ENCODE data around the gene ENTHD1.
"Not testable (repeated sequence)": the region's sequence is repeated elsewhere in the genome, so short reads cannot be mapped to it uniquely, and the experiment has no call there.

Gene ENTHD1

GRCh38 chr22:39851606-39852315, 41.8 kb downstream of the ENTHD1 start:
- H3K27me3 ChIP-seq (ENCODE audit: low read depth, low read length) = peaks cover 37% of the 10 kb centered on the region
- no peaks in the 10 kb centered on the region for H3K36me3 ChIP-seq (replicated peaks; ENCODE audit: low read depth, low read length)
- H3K9me3 ChIP-seq (ENCODE audit: insufficient read depth, low read length) = no peaks in the 10 kb centered on the region
- TF ChIP-seq CTCF (IDR thresholded peaks at IDR 0.05; ENCODE audit: low read depth, low read length) (no peak), EZH2phosphoT487 (IDR thresholded peaks at IDR 0.05; ENCODE audit: low read depth) (no peak)
- no peak overlapping the region for H2AFZ ChIP-seq (ENCODE audit: low read depth, low read length)
- no peak overlapping the region for H3K4me3 ChIP-seq (ENCODE audit: low read length)
- H3K4me2 ChIP-seq (ENCODE audit: low read length) = no peak overlapping the region
- H3K79me2 ChIP-seq (ENCODE audit: low read length) = no peaks in the 10 kb centered on the region
- no peak overlapping the region for H3K9ac ChIP-seq (ENCODE audit: low read length)
- H4K20me1 ChIP-seq (ENCODE audit: insufficient read depth, low read length) = no peaks in the 10 kb centered on the region
- H3K4me1 ChIP-seq (ENCODE audit: low read length) = no peaks in the 10 kb centered on the region
- no peak overlapping the region for H3K27ac ChIP-seq (ENCODE audit: low read length)

GRCh38 chr22:39847477-39847876, 46.1 kb downstream of the ENTHD1 start:
- no peak overlapping the region for H2AFZ ChIP-seq (ENCODE audit: low read depth, low read length)
- H3K9me3 ChIP-seq (ENCODE audit: insufficient read depth, low read length) = no peaks in the 10 kb centered on the region
- peaks cover 30% of the 10 kb centered on the region for H3K27me3 ChIP-seq (ENCODE audit: low read depth, low read length)
- H3K27ac ChIP-seq (ENCODE audit: low read length) = no peak overlapping the region
- no peaks in the 10 kb centered on the region for H3K79me2 ChIP-seq (ENCODE audit: low read length)
- H3K9ac ChIP-seq (ENCODE audit: low read length) = no peak overlapping the region
- no peaks in the 10 kb centered on the region for H3K36me3 ChIP-seq (replicated peaks; ENCODE audit: low read depth, low read length)
- peaks cover 8% of the 10 kb centered on the region for H3K4me1 ChIP-seq (ENCODE audit: low read length)
- no peaks in the 10 kb centered on the region for H4K20me1 ChIP-seq (ENCODE audit: insufficient read depth, low read length)
- TF ChIP-seq CTCF (IDR thresholded peaks at IDR 0.05; ENCODE audit: low read depth, low read length) (no peak), EZH2phosphoT487 (IDR thresholded peaks at IDR 0.05; ENCODE audit: low read depth) (no peak)
- H3K4me2 ChIP-seq (ENCODE audit: low read length) = no peak overlapping the region
- H3K4me3 ChIP-seq (ENCODE audit: low read length) = no peak overlapping the region

- not testable (repeated sequence) for H3K79me2 ChIP-seq (ENCODE audit: low read length); H3K36me3 ChIP-seq (replicated peaks; ENCODE audit: low read depth, low read length); H4K20me1 ChIP-seq (ENCODE audit: insufficient read depth, low read length); H3K4me2 ChIP-seq (ENCODE audit: low read length); H3K9ac ChIP-seq (ENCODE audit: low read length); H2AFZ ChIP-seq (ENCODE audit: low read depth, low read length); H3K27ac ChIP-seq (ENCODE audit: low read length); H3K4me3 ChIP-seq (ENCODE audit: low read length); H3K9me3 ChIP-seq (ENCODE audit: insufficient read depth, low read length); H3K4me1 ChIP-seq (ENCODE audit: low read length)
- H3K27me3 ChIP-seq (ENCODE audit: low read depth, low read length) = peaks cover 24% of the 10 kb centered on the region
Measured at GRCh38 chr22:39846539-39846938, 47.0 kb downstream of the ENTHD1 start.

GRCh38 chr22:39845529-39845928, 48.0 kb downstream of the ENTHD1 start:
- Histone ChIP-seq H4K20me1 (ENCODE audit: insufficient read depth, low read length) (no peaks in the 10 kb centered on the region), H3K27ac (ENCODE audit: low read length) (no peak overlapping the region), H3K4me3 (ENCODE audit: low read length) (no peak overlapping the region), H3K27me3 (ENCODE audit: low read depth, low read length) (peaks cover 16% of the 10 kb centered on the region), H2AFZ (ENCODE audit: low read depth, low read length) (no peak overlapping the region), H3K9me3 (ENCODE audit: insufficient read depth, low read length) (no peaks in the 10 kb centered on the region), H3K36me3 (replicated peaks; ENCODE audit: low read depth, low read length) (no peaks in the 10 kb centered on the region), H3K9ac (ENCODE audit: low read length) (no peak overlapping the region), H3K4me2 (ENCODE audit: low read length) (no peak overlapping the region), H3K79me2 (ENCODE audit: low read length) (no peaks in the 10 kb centered on the region), H3K4me1 (ENCODE audit: low read length) (peaks cover 8% of the 10 kb centered on the region)
- TF ChIP-seq EZH2phosphoT487 (IDR thresholded peaks at IDR 0.05; ENCODE audit: low read depth) (no peak), CTCF (IDR thresholded peaks at IDR 0.05; ENCODE audit: low read depth, low read length) (no peak)

All from OCI-LY3 (cell line).